Activated CD4-positive, alpha-beta T cell treated with anti-CD3 and anti-CD28 coated beads for 4 hours (primary cell): Measurements from ENCODE around the gene DNLZ.

Experiments
- DNase-seq, 2 donors: peaks; one replicate each; pipeline ENCODE4 v3.0.0-alpha.2; 2020

DNLZ gene

GRCh38 chr9:136341769-136342168 is 21.8 kb downstream of the DNLZ start:
- no peak for DNase-seq

DNA sequence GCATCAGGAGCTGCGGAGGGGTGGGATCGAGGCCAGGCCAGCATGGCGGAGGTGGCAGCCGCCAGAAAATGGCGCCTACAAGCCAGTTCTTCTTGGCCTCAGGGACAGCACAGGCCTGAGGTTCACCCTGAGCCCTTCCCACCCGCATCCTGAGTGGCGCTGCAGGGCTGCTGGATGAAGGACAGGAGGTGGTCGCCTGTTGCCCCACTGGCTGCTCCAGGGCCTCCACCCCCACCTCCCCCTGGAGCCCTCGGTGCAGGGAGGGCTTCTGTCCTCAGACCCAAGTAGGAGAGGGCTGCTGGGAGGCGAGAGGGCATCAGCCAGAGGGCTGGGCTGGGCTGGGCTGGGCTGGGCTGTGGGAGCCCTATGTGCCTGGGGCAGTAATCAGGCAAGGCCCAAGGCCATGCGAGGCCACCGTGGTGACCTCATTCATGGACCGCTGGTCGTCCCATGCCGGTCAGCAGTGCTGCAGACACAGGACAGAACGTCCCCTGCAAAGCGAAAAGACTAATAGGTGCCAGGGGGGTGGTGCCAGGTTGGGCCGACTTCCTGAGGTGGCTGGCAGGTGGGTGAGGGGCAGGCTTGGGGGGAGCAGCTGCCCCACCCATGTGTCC is 22.4 kb downstream of the DNLZ start:
- DNase-seq, result no peak

- no peak for DNase-seq
These were observed 23.0 kb downstream of the DNLZ start for GRCh38 chr9:136340356-136341041.

DNA sequence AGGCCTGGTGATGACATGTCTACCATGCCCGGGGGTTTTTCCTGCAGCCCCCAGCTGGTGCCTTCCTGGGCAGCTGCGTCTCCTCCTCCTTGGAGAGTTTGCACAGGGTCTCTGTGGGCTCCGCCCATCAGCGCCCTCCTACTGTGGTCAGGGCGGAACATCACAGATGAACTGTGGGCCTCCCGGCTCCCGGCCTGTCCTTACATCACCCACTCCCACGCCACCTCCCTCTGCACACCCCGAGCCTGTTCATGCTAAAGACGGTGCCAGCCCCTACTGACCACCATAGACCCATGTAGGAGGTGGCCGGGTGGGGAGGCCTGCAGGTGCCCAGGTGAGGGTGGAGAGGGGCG is 23.6 kb downstream of the DNLZ start:
- DNase-seq, result no peak

- no peak for DNase-seq
These were observed 24.2 kb downstream of the DNLZ start for GRCh38 chr9:136339173-136339957.

- DNase-seq, result no peak
These were observed 25.0 kb downstream of the DNLZ start for GRCh38 chr9:136338511-136338910.

DNA sequence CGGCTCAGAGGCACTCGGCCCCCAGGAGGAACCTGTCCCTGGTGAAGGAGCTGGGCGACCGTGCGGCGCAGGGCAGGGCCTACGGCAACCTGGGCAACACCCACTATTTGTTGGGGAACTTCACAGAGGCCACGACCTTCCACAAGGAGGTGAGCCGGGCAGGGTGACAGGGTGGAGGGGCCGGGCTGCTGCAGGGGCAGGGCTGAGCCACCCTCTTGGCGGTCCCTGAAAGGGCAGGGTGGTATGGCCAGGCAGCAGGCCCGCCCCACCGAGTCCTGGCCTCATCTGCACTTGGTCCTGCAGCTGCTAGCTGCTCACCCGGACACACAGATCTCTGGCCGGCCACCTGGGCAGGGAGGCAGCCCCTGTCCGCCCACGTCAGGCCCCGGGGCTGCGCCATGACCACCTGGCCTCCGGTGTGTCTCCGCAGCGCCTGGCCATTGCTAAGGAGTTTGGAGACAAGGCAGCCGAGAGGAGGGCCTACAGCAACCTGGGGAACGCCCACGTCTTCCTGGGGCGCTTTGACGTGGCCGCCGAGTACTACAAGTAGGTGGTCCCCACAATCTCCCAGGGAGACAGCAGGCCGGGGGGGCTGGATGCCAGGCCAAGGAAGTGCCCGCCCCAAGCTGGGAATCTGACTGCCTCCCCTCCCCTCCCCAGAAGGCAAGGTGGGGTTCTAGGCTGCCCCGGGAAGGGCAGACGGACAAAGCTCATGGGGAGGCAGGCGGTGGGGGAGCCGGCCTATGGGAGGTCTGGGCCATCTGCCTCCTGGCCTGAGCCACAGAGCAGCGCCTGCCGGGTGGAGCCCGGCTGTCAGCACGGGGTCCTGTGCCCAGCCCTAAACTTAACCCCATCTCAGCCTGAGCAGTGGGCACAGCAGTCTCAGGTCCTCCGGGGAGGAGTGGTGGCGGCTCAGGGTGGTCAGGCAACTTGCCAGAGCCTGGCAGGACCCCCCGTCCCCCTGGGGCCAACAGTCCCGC is 25.8 kb downstream of the DNLZ start:
- DNase-seq, result no peak

DNA sequence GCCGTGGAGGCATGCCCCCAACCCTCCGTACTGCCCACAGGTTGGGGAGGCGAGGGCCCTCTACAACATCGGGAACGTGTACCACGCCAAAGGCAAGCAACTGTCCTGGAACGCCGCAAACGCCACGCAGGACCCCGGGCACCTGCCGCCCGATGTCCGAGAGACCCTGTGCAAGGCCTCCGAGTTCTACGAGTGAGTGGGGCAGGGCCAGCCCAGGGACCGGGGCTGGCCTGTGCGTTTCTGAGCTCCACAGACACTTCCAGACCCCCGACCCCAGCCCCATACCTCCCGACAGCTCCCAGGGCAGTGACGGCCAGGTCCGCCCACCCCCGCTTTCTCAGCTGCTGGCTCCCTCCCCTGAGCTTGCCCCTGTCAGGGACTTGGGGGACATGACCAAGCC is 26.7 kb downstream of the DNLZ start:
- no peak for DNase-seq

- DNase-seq, result no peak
These were observed 27.2 kb downstream of the DNLZ start for GRCh38 chr9:136336156-136336870.

- DNase-seq, result no peak
These were observed 28.0 kb downstream of the DNLZ start for GRCh38 chr9:136335296-136336155.

GRCh38 chr9:136334541-136334940 is 29.0 kb downstream of the DNLZ start:
- DNase-seq, result no peak

DNA sequence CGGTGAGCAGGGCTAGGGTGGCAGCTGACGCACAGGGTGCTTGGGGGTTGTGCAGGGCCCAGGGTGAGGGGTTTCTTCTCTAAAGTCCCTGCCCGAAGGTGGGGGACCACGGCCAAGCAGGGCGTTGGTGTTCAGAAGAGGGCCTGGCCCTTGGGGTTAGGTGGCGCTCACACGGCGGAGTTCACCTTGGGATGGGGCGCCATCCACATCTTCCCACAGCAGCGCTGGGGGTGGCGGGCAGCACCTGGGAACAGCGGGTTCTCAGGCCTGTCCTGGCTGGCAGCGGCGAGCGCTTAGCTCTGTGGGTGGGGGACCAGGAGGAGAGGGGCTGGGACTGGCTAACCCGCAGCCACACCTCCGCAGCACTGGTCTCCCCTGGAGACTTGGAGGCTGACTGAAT is 30.1 kb downstream of the DNLZ start:
- DNase-seq, result no peak

GRCh38 chr9:136333045-136333444 is 30.5 kb downstream of the DNLZ start:
- DNase-seq, result no peak

DNA sequence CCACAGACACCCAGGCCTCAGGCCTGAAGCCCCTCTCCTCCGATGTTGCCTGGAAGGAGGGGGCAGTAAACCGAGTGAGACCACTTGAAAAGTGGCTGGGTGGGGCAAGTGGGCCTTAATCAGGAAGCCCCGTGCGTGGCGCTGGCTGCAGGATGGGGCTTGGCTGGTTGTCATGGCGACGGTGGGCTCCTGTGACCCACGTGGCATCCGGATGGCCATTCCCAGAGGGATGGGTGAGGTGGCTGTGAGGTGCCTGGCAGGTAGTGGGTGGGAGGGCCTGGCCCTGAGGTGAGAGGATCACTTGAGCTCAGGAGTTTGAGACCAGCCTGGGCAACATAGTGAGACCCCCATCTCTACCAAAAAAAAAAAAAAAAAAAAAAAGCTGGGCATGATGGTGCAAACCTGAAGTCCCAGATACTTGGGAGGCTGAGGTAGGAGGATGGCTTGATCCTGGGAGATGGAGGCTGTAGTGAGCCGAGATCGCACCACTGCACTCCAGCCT is 31.0 kb downstream of the DNLZ start:
- no peak for DNase-seq

- no peak for DNase-seq
These were observed 31.7 kb downstream of the DNLZ start for GRCh38 chr9:136331556-136332481.

GRCh38 chr9:136331030-136331429 is 32.5 kb downstream of the DNLZ start:
- no peak for DNase-seq

GRCh38 chr9:136330406-136330990 is 33.0 kb downstream of the DNLZ start:
- DNase-seq, result no peak

DNA sequence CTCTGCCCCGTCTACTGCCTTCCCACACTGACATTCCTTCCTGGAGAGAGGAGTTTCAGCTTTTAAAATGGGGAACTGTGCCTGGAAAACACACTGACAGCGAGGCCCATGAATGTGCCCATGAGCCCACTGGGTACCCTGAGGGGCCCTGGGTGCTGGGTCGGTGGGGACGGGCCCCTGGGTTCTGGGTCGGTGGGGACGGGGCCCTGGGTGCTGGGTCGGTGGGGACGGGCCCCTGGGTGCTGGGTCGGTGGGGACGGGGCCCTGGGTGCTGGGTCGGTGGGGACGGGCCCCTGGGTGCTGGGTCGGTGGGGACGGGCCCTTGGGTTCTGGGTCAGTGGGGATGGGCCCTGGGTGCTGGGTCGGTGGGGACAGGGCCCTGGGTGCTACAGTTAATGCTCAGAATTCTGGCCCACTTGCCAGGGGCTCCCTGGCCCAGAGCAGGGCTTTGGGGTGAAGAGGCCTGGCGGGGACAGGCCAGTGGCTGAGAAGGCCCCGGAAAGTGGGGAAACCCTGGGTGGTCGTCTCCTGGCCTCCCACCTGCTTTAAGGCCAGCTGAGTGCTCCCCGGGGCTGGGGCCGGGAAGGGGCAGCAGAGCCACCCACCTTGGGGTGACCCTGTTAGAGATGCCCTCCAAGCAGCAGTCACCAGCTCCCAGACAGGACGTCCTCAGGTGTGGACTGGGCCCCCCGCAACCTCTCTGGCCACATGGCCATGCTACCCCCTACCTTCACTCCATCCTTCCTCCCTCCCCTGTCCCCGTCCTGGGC is 33.7 kb downstream of the DNLZ start:
- DNase-seq, result no peak

- DNase-seq, result no peak
These were observed 34.3 kb downstream of the DNLZ start for GRCh38 chr9:136329211-136329627.
